HepG2 (cell line): ENCODE data around the gene DZANK1. TPM values are rescaled to one million over a fixed set of nuclear protein-coding genes. Genes with fewer than 3 reads are reported as not detected.

ENCODE experiments used
- BORCS8-MEF2B ChIP-seq: sonication (generic); formaldehyde crosslinking; IDR thresholded peaks from 2 replicates; pipeline ENCODE4 v1.8.0; 2022; ENCODE audit warnings: mild to moderate bottlenecking, missing genetic modification reagents
- HOXD1 ChIP-seq: sonication (generic); formaldehyde crosslinking; IDR thresholded peaks from 2 replicates; pipeline ENCODE4 v1.5.0; 2020; ENCODE audit warnings: missing genetic modification reagents
- IKZF4 ChIP-seq: sonication (generic); formaldehyde crosslinking; IDR thresholded peaks from 2 replicates; pipeline ENCODE4 v1.5.1; 2020; ENCODE audit warnings: borderline replicate concordance, mild to moderate bottlenecking, low read depth, missing genetic modification reagents; ENCODE audit errors: not compliant biosample characterization
- KIAA2018 ChIP-seq: sonication (generic); formaldehyde crosslinking; IDR thresholded peaks from 2 replicates; pipeline ENCODE4 v1.5.0; 2020; ENCODE audit warnings: mild to moderate bottlenecking, missing genetic modification reagents, borderline replicate concordance
- PITX1 ChIP-seq: sonication (generic); formaldehyde crosslinking; IDR thresholded peaks from 2 replicates; pipeline ENCODE4 v1.5.1; 2020; ENCODE audit warnings: mild to moderate bottlenecking, missing genetic modification reagents
- ZBTB8A ChIP-seq: sonication (generic); formaldehyde crosslinking; IDR thresholded peaks from 2 replicates; pipeline ENCODE4 v1.4.0; 2020; ENCODE audit warnings: mild to moderate bottlenecking, low read depth, missing genetic modification reagents, borderline replicate concordance
- ZNF263 ChIP-seq: sonication (generic); formaldehyde crosslinking; IDR thresholded peaks from 2 replicates; pipeline ENCODE4 v1.4.0; 2020; ENCODE audit warnings: missing genetic modification reagents
- ZNF33A ChIP-seq: sonication (generic); formaldehyde crosslinking; IDR thresholded peaks from 2 replicates; pipeline ENCODE4 v1.5.1; 2020; ENCODE audit warnings: missing genetic modification reagents, mild to moderate bottlenecking, moderate library complexity, borderline replicate concordance
- ZNF432 ChIP-seq: sonication (generic); formaldehyde crosslinking; IDR thresholded peaks from 2 replicates; pipeline ENCODE4 v1.5.0; 2020; ENCODE audit warnings: missing genetic modification reagents, mild to moderate bottlenecking, borderline replicate concordance
- ZNF484 ChIP-seq: sonication (generic); formaldehyde crosslinking; IDR thresholded peaks from 2 replicates; pipeline ENCODE4 v1.5.1; 2020; ENCODE audit warnings: mild to moderate bottlenecking, low read depth, missing genetic modification reagents, borderline replicate concordance
- ZNF496 ChIP-seq: sonication (generic); formaldehyde crosslinking; IDR thresholded peaks from 2 replicates; pipeline ENCODE4 v1.8.1; 2023; ENCODE audit warnings: mild to moderate bottlenecking, moderate library complexity, missing genetic modification reagents; ENCODE audit not compliant: insufficient replicate concordance
- ZNF615 ChIP-seq: sonication (generic); formaldehyde crosslinking; IDR thresholded peaks from 2 replicates; pipeline ENCODE4 v1.5.0; 2020; ENCODE audit warnings: mild to moderate bottlenecking, missing genetic modification reagents, borderline replicate concordance
- polyA plus RNA-seq, 8 experiments: library from polyadenylated mRNA; depleted of rRNA in 3 of 8; stranded (reverse) in 7 of 8; unstranded in 1 of 8; fragments of >200 nt; fragmentation: Illumina TruSeq in 4 of 8; extraction: Trizol in 4 of 8; gene quantifications; 2 replicates each; pipeline versions ENCODE4 v1.2.1 to v1.2.3, GENCODE V29; 2011 to 2016; ENCODE audit warnings: low read depth in 4 of 8, missing spikeins in 1 of 8, mixed read lengths in 1 of 8; ENCODE audit not compliant: insufficient read depth in 1 of 8
- total RNA-seq, 5 experiments: library from RNA; depleted of rRNA; stranded (reverse); fragments of >200 nt; fragmentation: Illumina TruSeq; extraction: Trizol; gene quantifications; 2 replicates each; pipeline ENCODE4 v1.2.3, GENCODE V29; 2016; ENCODE audit warnings: low read depth in 1 of 5
- TF ChIP-seq, protein P1 (sequence below): sonication (generic); IDR thresholded peaks from 2 replicates; pipeline ENCODE4 v1.6.1; 2016; ENCODE audit warnings: low read depth, borderline replicate concordance
- TF ChIP-seq, protein P2 (sequence below): sonication (generic); formaldehyde crosslinking; IDR thresholded peaks from 2 replicates; pipeline ENCODE4 v1.4.0; 2020; ENCODE audit warnings: mild to moderate bottlenecking, missing genetic modification reagents, borderline replicate concordance

The DZANK1 gene
- total and polyA plus RNA-seq, 2 of the 13 experiments (the other 11 are each of a cell fraction or from before 2014, with no cell fraction given) = 1.6 to 3.2 TPM

DNA sequence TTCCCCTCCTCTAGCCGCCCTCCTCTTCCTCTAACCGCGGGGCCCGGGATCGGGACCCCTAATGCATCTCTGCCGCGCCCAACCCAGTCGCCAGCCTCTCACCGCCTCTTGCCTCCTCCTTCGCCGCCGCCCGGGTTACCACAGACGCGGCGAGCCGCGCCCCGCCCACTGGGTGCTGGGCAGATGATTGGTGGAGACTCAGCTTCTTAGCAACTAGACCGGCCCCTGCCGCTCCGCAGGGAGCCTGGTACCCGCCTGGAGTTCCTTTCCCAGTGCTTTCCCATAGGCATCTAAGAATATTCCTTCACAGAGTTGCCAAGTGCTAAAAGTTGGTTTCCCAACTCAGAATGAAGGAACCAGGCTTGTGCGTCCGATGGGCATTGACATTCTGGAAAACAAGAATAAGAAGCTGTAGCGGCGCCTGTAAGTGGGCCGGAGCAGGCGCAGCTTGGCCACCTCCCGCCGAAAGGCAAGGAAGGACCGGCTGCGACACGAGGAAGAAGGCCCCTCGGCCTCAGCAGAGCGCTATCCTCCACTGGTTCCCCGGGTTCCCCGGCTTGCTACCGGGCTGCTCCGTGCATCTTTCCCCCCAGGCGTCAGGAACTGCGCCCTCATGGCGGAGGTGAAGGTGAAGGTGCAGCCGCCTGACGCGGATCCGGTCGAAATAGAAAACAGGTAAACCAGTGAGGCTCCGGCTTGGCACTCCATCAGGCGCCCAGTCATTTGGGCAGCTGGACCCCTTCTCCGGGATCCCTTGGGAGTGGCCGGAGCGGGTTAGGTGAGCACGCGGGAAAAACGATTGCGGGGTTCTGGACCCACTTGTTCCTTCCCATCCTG lies at the start of gene DZANK1, which contains the start of gene POLR3F (continued):
- TF ChIP-seq PITX1 (CRISPR knock-in tag) = peak; percentile 55; the same call in 1 of the 2 replicates
- TF ChIP-seq ZNF432 = no peak
- 0 out of 2 replicates have a peak, but pooled peaks have one; percentile 90 for TF ChIP-seq KIAA2018 (CRISPR knock-in tag)
- TF ChIP-seq ZNF615 (CRISPR knock-in tag) = no peak
- TF ChIP-seq ZNF33A = peak; percentile 36; the same call in 1 of the 2 replicates
- TF ChIP-seq IKZF4 (CRISPR knock-in tag) = no peak
- TF ChIP-seq, protein P1, sequence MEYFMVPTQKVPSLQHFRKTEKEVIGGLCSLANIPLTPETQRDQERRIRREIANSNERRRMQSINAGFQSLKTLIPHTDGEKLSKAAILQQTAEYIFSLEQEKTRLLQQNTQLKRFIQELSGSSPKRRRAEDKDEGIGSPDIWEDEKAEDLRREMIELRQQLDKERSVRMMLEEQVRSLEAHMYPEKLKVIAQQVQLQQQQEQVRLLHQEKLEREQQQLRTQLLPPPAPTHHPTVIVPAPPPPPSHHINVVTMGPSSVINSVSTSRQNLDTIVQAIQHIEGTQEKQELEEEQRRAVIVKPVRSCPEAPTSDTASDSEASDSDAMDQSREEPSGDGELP = peak; percentile 40; the same call in 1 of the 2 replicates
- TF ChIP-seq ZBTB8A (CRISPR knock-in tag) = no peak
- TF ChIP-seq ZNF496 = no peak
- peak; percentile 45; the same call in 1 of the 2 replicates for TF ChIP-seq ZNF263 (CRISPR knock-in tag)
- TF ChIP-seq, protein P2, sequence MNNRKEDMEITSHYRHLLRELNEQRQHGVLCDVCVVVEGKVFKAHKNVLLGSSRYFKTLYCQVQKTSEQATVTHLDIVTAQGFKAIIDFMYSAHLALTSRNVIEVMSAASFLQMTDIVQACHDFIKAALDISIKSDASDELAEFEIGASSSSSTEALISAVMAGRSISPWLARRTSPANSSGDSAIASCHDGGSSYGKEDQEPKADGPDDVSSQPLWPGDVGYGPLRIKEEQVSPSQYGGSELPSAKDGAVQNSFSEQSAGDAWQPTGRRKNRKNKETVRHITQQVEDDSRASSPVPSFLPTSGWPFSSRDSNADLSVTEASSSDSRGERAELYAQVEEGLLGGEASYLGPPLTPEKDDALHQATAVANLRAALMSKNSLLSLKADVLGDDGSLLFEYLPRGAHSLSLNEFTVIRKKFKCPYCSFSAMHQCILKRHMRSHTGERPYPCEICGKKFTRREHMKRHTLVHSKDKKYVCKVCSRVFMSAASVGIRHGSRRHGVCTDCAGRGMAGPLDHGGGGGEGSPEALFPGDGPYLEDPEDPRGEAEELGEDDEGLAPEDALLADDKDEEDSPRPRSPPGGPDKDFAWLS (CRISPR knock-in tag) = no peak; the same call in 1 of the 2 replicates
- TF ChIP-seq BORCS8-MEF2B = no peak; the same call in 1 of the 2 replicates
- peak; percentile 82; the same call in 1 of the 2 replicates for TF ChIP-seq HOXD1 (CRISPR knock-in tag)
- no peak for TF ChIP-seq ZNF484 (CRISPR knock-in tag)
